Measurements from ENCODE around the gene BOLL.

BOLL gene

GRCh38 chr2:197677483-197677882, 107.6 kb downstream of the BOLL start:
- TF ChIP-seq, protein P1, sequence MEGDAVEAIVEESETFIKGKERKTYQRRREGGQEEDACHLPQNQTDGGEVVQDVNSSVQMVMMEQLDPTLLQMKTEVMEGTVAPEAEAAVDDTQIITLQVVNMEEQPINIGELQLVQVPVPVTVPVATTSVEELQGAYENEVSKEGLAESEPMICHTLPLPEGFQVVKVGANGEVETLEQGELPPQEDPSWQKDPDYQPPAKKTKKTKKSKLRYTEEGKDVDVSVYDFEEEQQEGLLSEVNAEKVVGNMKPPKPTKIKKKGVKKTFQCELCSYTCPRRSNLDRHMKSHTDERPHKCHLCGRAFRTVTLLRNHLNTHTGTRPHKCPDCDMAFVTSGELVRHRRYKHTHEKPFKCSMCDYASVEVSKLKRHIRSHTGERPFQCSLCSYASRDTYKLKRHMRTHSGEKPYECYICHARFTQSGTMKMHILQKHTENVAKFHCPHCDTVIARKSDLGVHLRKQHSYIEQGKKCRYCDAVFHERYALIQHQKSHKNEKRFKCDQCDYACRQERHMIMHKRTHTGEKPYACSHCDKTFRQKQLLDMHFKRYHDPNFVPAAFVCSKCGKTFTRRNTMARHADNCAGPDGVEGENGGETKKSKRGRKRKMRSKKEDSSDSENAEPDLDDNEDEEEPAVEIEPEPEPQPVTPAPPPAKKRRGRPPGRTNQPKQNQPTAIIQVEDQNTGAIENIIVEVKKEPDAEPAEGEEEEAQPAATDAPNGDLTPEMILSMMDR (IDR thresholded peaks at IDR 0.05; ENCODE audit: low read depth, low read length, missing control alignments): no peak
- no peak overlapping the region for H3K4me3 ChIP-seq (replicated peaks; ENCODE audit: low read depth, low read length)
- DNase-seq (ENCODE audit: extremely low read depth, low read depth): no peak

DNA sequence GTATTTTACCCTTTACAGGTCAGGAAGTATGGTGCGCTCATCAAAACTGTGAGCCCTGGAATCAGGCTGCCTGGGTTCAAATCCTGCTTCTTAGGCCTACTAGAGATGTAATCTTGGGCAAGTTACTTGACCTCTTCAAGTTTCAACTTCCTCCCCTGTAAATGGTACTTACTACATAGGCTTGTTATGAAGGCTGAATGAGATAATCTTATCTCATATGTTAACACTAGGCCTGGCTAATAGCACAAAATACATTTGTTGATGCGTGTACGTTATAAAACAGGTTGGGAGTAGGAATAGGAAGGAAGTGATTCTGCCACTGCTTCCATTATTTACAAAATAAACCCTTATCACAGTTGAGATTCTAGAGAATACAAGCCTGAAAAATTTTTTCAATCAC, 108.1 kb downstream of the BOLL start:
- DNase-seq (ENCODE audit: extremely low read depth, low read depth): no peak
- no peak overlapping the region for H3K4me3 ChIP-seq (replicated peaks; ENCODE audit: low read depth, low read length)
- TF ChIP-seq, protein P1 (IDR thresholded peaks at IDR 0.05; ENCODE audit: low read depth, low read length, missing control alignments): no peak

Measured in HFF-Myc (cell line).